Endometrium (tissue), 2 donors: Measurements from ENCODE around the gene CRBN.
A peak's percentile ranks its signal among the peaks of the same experiment; 100 is the strongest.

Source experiments
- FAIRE-seq: peaks from 2 replicates; lab custom pipeline; 2012; peaks lifted over from hg19 to GRCh38; lab: Jason Lieb, UNC
- donor health status: control.
- donor health status: control.

CRBN gene

DNA sequence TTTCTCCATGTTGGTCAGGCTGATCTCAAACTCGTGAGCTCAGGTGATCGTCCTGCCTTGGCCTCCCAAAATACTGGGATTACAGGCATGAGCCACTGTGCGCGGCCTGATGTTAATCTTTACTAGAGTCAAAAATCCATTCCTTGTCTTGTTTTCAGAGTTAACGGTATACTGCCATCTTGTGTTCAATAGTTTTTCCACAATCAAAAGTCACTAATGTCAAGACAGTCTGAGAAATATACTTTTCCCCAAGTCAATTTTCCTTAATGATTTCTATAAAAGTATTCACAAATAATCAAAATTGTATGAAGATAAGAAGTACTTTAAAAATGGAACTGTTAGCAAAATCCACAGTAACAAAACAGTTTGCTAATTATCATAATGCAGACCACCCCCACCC, 8.5 kb downstream of the CRBN start:
- FAIRE-seq = no peak

DNA sequence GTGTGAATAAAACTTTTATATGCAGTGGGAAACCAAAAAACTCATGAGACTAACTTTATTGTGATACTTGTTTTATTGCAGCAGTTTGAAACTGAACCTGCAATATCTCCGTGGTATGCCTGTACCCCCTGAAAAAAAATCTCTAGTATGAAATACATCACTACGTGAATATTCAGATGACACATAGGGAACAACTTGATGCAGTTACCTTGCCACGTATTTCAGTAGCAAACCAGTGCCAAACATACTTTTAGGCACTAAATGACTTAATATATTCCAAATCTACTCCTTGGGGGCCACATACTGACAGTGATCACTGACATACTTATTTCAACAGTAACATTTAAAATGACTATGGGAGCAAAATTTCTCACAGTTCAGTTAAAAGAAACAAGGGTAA, 13.8 kb downstream of the CRBN start:
- FAIRE-seq = no peak

DNA sequence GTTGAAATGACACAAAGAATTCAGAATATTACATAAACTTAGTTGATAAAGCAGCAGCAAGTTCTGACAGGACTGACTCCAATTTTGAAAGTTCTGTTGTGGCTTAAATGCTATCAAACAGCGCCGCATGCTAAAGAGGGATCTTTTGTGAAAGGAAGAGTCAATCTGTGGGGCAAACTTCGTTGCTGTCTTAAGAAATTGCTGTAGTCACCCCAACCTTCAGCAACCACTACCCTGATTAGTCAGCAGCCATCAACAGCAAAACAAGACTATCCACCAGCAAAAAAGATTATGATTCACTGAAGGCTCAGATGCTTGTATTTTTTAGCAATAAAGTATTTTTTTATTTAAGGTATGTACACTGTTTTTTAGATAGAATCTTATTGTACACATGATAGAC, 14.2 kb downstream of the CRBN start:
- no peak for FAIRE-seq

DNA sequence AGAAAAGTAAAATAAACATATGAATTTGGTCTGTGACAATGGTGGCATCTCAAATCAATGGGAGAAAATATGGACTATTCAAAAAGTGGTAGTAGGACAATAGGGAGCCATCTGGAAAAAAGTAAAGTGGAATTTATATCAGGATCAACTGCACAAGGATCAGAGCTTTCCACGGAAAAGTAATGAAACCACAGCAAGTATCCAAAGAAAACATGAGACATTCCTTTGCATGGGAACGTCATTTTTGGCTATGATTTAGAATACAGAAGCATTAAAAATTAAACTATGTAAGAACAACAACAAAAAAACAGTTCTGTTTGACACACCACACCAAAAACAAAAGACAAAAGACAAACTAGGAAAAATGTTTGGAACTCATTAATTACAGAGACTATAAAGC, 18.7 kb downstream of the CRBN start:
- peak; percentile 86 for FAIRE-seq

DNA sequence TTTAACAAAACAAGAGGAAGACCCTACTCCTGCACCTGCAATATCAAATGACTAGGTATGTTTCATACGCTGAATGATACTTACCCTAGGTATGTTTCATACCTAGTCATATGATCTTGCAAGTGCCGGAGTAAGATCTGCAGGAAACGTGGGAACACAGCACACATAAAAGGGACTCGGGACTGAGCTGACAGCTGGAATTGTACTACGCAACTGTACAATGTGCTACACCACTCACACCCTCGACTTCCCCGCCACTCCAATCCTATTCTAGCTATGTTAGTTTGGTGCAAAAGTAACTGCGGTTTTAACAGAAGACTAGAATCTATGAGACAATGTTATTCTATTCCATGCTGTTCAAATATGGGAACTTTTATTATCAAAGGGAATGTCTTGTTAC, 22.0 kb downstream of the CRBN start:
- no peak for FAIRE-seq

DNA sequence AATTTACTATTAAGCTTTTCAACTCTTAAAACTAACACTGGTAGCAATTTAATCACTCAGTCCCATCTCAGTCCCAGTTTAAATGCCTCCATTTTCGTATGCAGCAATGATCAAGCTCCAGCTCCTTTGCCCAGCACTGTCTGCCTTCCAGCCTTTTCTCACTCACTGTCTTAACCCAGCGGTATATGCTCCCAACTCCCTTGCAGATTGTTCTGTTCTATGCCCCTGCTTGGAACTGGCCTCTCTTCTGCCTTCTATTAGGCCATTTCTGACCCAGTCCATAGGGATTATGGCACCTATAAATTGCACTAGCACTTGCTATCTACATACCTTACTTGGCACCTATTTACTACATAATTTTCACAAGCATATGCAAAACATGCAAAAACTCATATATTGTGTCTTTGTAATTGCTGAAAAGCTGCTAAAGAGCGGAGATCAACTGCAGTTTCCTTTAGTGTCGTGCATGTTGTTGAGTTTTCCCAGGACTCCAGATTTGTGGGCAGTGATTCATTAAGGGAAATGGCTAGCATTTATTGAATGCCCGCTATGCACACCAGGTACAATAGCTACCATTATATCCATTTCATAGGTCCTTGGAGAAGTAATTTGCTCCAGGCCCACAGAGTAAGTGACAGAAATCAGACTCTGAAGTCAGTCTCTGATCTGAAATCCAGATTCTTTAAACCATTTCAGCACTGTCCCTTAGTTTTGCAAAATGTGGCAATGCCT, 24.4 kb downstream of the CRBN start:
- no peak for FAIRE-seq

DNA sequence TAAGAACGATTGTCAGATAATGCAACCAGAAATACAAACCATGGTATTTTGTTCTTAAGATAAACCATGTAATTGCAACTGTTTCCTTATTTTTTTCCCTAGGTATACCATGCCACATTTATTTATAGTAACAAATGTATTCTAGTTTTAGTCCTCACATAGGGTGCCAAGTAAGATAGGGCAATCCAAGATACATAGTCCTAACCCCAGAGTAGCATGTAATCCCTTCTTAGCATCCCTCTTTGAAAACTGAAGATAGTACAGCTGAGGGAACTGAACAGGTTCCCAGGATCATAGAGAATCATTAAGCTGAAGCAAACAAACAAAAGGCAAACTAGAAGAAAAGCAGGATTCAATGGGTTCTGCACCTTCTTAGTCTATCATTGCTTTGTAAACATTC, 28.0 kb downstream of the CRBN start:
- no peak for FAIRE-seq

DNA sequence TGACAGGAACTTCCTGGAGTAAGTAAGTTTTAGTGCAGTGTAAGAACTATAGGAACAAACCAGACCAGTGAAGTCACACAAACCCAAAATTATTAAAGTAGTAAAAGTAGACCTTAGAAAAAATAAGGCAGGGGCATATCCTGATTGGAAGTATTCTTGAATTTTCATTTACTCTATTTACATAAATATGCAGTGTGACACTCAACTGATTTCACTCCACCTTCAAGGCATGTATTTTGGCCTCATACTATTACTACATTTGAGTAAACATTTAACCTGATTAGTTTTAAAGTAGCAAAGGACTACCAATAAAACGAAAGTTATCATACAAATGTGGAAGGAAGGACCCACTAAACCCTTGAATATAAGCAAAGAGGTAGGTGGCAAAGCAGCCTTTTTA, 29.9 kb downstream of the CRBN start:
- FAIRE-seq = no peak

DNA sequence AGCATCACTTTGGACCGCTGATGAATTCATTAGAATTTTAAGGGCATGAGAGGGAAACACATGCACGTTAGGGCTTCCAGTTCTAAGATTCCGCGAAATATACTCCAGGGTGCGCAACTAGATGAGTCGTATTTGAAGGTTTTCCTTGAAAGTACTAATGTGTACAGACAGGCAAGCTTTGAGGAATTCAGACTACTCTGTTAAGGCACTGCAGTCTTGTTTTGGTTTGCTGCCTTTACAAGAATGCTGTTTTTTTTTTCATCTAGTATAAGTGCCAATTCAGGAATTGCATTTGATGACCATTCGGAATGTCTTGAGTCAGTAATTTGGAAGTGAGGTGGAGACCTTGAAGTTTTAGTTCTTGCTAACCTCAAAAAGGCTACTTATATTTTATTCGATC, 33.7 kb downstream of the CRBN start:
- no peak for FAIRE-seq

DNA sequence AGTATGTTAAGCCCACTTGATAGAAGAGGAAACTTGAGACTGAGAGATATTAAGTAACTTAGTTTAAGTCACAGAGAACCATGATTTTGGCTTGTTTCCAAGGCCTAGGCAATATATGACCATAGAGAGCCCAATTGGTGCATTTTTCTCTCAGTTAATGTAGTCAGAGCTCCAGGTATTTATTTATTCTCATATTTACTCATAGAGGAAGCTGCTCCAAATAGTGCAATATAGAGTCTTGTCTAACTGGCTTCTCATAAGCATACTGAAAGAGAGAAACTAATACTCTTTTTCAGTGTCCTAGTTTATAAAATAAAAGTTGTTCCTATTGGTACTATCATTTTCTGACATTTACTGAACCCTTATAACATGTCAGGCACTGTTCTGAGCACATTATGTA, 37.6 kb downstream of the CRBN start:
- no peak for FAIRE-seq

DNA sequence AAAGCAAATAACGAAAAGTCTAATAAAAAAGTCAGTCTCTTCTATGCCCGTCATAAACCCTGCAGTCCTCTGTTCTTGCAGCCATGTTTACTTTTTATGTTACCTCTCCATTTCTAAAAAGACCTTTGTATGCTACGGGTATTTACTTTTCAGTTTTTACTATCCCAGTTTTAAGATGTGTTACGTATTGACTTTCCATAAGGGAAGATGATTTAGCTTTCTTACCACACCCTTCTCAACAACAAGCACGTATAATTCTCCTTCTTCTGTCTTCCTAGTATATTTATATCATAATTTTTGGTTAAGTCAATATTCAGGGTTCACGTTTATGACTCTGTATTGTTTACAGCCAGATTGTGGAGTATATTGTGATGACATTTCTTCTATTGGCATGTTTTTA, 42.0 kb downstream of the CRBN start:
- no peak for FAIRE-seq

DNA sequence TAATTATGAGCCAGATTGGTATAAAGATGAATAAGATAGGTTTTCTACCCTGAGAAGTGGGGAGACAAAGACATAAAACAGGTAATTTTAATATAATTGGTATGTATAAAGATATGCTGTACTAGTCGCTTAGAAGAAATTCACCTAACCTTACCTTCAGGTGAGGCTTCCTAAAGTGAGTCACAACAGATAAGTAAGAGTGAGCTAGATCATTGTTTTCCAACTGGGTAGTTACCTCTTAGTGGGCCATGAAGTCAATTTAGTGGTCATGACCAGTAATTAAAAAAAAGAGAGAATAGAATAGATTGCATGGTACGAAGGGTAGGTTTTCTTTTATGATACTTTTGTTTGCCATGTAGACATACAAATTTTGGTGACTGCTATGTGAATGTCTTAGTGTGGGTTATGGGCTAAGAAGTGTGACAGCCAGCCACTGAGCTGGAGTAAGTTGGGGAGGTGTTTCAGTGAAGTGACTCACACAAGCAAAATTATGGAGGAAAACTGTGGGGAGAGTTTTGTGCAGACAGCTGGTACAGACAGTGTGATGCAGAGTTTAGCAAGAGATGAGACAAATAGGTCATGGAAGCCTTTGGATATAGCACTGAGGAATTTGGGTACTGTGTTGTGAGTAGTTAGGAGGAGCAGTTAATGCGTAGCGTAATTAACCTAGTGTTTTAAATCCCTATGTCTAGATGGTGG, 44.6 kb downstream of the CRBN start:
- FAIRE-seq = no peak

DNA sequence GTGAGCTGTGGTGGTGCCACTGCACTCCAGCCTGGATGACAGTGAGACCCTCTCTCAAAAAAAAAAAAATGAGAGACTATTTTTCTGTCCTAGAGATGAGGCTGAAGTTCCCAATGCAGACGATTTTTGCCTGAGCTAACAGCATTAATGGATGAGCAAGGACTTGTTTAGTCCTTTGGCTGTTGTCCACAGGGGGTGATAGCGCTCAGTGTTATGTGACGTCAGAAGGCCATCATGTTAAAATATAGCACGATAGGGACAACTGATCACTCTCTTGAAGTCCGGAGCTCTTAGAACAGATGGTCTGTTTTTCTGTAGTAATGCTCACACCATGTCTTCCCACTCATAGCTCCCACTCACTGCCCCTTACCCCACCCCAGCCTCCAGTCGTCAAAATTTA, 46.0 kb downstream of the CRBN start:
- no peak for FAIRE-seq

DNA sequence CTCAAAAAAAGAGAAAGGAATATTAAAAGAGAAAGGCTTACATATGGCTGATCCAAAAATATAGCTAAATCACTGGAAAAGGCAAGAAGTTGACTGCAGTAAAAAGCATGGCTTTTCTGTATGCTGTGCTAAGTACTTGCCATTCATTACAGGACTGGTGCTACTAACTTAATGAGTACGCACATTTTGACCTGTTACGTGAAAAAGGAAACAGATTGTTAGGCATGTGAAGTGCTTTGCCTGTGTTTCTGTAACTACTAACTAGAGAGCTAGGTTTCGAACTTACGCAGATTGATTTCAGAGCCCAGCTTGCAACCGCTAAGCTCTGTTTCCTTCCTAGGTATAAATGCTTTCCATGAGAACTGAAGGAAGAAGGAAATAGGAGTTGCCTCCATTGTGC, 49.9 kb downstream of the CRBN start:
- FAIRE-seq = no peak

DNA sequence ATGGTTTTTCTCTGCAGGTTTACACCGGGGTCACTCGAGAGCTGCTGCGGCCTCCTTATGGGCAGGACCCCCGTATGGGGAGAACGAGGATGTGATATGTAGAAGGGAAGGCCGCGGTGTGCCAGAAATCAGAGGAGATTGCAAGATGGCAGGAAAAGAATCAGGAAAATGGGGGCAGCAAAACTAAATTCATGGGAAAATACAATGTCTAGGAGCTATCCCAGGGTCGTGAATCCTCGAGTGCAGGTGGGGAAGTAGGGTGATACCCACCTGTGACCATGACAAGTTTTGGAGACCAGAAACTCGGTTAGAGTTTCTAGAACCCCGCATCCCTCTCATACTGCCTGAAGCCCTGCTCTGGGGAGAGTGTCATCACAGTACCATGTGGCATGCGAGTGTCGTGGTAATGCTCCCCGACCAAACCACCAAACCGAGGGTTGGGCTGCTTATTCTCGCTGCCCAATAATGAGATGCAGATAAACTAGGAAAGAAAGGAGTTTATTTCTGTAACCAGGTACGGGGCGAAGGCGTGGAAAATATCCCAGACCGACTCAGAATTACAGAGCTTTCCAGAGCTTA, 52.0 kb downstream of the CRBN start:
- no peak for FAIRE-seq

DNA sequence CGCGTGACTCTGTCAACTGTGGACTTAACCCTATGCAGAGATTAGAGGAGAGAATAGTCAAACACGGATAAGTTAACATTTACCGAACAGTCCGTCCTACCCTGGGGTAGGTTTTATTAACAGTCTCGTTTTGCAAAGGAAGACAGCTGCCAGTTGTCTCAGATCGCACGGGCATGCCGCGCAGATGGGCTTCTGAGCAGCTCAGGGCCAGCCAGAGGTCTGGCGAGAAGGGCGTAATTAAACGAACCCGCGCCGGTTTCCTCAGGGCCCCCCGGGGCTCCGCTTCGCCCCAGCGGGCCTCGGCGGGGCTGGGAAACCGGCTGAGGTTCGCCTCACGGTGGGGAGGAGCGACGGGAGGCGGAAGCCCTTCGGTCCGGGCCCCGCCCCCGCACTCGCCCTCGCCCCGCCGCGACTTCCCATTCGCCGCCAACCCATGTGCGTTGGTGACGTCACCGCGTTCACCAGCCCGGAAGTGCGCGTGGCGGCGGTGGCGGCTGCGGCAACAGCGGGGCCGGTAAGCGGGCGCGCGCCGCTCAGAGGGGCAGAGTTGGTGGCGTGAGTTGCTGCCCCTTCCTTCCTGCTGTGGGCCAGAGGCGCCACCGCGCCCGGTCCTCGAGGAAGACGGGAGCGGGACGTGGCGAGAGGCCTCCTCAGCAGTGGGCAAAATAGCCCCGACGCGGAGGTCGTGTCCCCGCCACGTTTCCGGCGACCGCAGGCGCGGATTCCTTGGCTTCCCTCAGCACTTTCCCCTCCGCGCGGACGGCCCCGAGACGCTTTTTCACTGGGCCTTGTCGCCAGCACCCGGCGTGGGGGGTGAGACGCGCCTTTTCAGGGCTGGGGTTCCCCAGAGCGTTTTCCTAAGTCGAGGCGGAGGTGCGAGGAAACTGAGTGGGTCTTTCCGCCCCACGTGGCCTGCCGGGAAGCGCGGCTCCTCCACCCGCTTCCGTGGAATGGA, 52.7 kb downstream of the CRBN start, which contains the start of gene TRNT1:
Gene TRNT1, plus strand, starts transcription at position 464 of the 955 bp plus-strand sequence. CDS start 2,101 bp downstream, outside the sequence.
- FAIRE-seq = no peak

DNA sequence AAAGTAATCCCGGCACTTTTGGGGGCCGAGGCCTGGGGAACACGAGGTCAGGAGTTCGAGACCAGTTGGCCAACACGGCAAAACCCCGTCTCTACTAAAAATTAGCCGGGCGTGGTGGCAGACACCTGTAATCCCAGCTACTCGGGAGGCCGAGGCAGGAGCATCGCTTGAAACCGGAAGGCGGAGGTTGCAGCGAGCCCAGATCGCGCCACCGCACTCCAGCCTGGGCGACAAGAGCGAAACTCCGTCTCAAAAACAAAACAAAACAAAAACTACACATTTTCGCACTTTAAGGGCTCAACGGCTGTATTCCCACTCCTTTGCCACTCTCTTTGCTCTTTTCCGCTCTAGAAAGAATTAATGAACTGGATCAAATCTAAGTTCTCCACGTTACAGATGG, 53.5 kb downstream of the CRBN start:
- FAIRE-seq = no peak

DNA sequence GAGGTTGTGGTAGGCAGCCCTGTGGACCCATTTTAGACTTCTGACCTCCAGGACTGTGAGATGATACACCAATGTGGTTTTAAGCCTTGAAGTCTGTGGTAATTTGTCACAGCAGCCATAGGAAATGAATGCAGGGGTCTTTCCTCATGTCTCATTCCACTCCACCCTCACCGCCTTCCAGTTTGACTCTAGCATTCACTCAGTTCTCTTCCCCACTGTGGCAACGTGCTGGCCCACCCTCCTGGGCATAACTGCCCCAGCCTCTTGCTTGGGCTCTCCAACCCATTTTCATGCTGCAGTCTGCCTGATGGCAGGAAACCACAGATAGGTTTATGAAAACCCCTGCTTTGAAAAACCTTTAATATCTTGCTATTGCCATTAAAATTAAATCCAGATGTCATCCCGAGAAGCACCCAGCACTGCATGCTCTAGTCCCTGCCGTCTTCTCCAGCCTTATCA, 60.1 kb downstream of the CRBN start:
- no peak for FAIRE-seq

DNA sequence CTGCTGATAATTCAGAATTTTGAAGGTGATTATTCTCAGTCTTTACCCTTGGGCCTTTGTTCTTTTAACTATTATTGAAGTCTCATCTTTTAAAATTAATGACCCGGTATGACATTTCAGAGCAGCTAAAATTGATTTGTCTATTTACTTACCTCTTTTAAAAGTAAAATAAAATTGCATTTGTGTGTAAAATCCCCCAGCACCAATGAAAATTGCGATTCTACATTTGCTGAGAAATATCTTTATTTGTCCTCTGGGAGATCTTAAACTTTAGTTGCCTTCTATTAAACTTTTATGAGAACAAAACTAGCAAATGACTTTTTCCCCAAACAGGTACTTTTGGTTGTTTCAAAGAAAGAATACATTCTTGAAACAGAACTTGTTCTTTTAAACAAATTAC, 61.8 kb downstream of the CRBN start:
- FAIRE-seq = no peak

DNA sequence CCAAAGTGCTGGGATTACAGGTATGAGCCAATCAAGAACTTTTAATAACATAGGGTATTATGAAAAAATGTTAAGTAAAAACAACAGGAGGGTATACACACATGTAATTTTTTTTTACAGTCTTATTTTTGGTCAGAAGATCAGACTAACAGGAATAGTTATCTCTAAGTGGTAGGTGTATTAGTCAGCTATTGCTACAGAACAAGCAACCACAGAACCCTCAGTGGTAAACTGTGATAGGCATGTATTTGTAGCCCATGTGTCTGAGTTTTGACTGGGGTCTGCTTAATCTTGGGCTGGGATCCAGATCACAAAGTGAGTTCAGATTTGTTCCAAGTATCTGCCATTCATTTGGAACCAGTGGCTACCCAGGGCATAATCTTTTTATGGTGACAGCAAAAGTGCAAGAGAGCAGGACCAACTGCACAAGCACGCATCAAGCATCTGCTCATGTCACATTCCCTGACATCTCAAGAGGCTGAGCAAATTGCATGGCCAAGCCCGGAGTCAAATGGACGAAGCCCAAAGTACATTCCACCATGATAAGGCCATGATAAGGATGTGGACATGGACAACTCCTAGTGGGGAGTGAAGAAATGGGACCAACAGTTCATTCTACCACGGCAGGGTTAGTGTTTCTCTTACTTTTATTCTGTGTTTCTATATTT, 66.3 kb downstream of the CRBN start:
- FAIRE-seq = no peak

DNA sequence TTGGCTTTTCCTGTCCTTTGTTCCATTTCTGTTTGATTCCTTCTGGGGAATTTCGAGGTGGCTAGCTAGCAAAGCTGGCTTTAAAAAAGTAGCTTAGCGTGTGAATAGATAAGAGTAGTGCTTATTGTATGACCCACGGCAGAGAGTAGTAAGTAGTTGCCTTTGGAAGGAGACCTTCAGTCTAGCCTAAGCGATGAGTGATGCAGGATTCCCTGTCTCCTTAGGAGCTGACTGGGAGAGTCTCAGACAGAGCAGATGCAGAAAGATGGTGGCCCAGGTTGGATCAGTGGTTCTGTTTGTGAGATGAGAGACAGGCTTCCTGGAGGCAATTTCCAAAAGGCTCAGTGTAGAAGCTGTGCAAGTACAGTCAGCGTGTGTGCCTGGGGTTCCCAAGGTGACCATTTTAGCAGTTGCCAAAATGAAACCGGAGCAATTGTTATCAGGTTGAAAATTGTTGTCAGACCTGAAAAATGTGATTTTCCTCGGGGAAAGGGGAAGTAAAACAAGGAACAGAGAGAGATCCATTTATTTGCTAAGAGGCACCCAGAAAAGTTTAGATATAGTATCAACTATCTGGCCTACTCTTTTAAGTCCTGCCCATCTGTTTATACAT, 68.6 kb downstream of the CRBN start:
- no peak for FAIRE-seq
